Left cardiac atrium (tissue), 4 donors: Measurements from ENCODE around the gene TMEM117. TPM values are rescaled to one million over a fixed set of nuclear protein-coding genes. Genes with fewer than 3 reads are reported as not detected.

Experiments
- ATAC-seq, 2 donors: fragments of 200-7000 bp; cut with Tn5 transposase; one replicate each; pipeline ENCODE4 v1.9.1; 2020; ENCODE audit warnings: mild to moderate bottlenecking in 2 of 2, moderate library complexity in 2 of 2
- DNase-seq: peaks from one replicate; pipeline ENCODE4 v3.0.0-alpha.2; 2020
- intact Hi-C, 2 donors: fragments of 100-400 bp; cut with DNase I; formaldehyde crosslinking; loops; one replicate each; pipeline versions ENCODE4 v1.14.1 to v1.15.1; 2022 to 2023
- total RNA-seq, 2 donors: library from RNA; stranded (reverse); fragmentation: NEBNext Ultra II Directional; extraction: Animal tissue kit (Norgen Biotek cat#: 25700); gene quantifications; one replicate each; pipeline ENCODE4 v1.2.1, GENCODE V29; 2021
- donor health status: DM: no; HTN: yes; CAD: no.
- donor health status: DM: no; HTN: yes; CAD: no; lungs with severe emphysema.
- donor health status: DM: yes; HTN: yes; CAD: no.
- donor health status: Dilated cardiomyopathy.

The TMEM117 gene
- total RNA-seq, 2 donors from 2014 or later = 7.3 to 9.8 TPM

DNA sequence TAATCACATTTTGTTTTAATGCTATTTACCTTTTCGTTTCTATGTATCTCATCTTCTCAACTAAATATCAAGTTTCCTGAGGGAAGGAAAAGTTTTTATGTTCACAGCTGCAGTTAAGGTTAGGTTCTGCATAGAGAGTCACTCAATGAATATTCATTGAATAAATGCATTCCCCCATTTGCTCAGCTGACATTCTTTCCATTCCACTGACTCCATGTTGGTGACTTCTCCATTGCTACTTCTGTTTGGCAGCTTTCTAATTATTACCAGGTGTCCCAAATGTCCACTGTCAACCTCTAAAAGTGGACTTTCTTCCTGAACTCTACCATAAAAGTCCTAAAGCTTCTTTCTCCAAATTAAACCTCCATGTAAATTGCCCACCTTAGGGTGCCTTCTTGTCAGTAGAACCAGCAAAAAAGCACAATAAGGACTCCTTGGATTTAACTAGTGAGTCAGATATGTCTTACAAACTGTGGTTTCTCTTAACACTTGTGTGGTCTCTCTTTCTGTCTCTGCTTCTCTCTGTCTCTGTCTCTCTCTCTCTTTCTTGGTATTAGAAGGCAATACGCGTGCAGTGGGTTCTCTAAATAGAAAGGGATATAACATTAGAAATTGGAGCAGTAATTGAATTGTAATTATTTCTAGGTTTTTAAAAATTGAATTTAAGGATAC, 85.9 kb downstream of the TMEM117 start:
- no peak for DNase-seq
- no peak for ATAC-seq
- intact Hi-C loops = no loop called here

DNA sequence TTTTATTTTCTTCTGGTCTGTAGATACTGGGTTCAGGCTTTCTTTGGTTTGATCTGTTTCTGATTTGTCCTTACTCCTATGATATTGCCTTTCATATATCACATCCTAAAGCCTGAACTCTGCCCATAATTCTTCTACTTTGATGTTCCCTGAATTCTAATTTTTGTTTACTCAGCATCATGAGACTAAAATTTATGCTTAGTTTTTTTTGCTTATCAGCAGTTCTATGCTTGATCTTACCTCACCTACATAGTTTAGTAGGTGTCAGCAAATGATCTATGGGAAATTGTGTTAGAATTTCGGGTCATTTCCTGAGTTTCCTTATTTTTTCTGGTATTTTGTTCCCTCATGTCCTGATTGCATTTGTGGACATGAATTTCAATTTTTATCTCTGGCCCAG, 94.2 kb downstream of the TMEM117 start:
- ATAC-seq (no peak), DNase-seq (no peak)
- intact Hi-C loops = no loop called here

DNA sequence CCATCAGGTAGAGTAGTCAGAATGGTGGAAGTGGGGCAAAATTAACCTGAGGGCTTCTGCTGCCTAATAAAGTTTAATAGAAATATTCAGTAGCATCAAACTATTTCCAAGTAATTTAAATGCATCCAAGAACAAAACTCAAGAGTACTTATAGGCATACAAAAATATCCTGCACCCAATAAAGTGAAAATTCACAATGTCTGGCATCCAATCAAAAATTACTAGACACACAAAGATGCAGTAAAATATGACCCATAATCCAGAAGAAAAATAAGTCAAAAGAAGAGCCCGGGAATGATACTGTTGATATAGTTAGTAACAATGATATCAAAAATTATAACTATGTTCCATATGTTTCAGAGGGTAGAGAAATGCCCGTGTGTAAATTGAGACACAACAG, 95.3 kb downstream of the TMEM117 start:
- no peak for DNase-seq
- no peak for ATAC-seq
- intact Hi-C loops = no loop called here

DNA sequence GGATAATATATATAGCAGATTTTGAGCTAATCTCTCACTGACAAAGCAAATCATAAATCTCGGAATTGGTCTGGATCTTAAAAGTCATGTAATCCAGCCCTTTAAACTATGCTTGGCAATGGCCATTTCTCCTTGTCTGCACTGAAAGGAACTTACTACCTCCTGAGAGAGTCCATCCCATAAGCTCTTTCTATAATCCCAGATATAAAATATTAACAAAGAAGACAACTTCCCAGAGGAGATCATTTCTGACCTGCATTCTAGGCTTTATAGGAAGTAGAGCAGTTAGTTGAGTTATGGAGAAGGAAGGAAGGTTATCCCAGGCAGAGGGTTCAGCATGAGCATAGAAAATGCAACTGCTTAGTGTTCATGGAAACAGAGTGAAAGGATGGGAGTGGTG, 99.7 kb downstream of the TMEM117 start:
- intact Hi-C loops = no loop called here
- no peak for ATAC-seq
- DNase-seq = no peak

DNA sequence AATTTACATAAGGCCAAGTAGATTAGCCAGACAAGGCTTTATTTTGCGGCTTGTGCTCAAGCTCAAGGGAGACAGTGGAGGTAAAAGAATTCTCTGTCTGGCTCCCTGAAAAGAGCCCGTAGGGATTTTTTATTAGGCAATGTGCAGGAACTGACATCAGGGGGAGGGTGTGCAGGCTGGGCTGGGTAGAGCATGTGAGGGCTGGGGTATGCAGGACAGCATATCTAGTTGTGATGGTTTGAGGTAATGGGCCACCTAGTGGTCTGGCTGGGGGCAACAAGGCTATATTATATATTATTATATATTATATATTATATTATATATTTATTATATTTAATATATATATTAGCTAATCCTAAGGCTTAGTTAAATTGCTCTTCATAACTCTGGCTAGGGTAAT, 102.1 kb downstream of the TMEM117 start:
- DNase-seq (no peak), ATAC-seq (no peak)
- intact Hi-C loops = no loop called here

DNA sequence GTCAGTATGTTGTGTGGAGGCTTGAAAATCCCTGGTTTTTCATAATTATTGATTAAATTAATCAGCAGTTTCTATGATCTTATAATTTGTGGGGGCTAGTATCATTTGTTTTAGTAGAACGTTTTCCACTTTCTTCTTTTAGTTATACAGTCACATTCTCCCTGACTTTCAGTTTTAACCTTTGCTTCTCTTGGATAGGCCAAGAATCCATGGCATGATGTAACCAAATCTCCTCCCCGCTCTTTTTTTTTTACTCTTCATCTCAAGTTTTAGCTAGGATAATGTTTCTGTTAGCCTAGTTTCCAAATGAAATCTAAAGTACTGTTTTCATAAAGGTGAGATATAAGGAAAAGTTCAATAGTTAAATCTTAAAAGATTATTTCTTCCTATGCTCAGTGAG, 106.5 kb downstream of the TMEM117 start:
- intact Hi-C loops = no loop called here
- DNase-seq (no peak), ATAC-seq (no peak)

DNA sequence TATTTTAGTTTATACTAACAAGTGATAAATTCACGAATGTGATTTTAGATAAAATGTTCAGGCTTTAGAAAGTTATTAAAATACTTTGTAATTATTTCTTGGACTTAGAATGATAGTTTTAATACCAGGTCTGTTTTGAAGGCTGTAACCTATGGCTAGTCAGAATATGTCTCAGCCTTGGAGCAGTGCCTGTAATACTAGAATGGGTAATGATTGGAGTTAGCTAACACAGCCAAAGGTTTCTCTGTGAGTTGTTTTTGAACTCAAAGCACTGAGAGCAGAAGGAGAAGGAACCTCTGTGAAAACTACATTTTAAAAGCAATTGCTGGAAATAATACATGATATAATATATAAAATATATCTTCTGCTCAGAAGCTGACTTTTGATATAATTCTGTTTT, 110.1 kb downstream of the TMEM117 start:
- intact Hi-C loops = no loop called here
- ATAC-seq (no peak), DNase-seq (no peak)

DNA sequence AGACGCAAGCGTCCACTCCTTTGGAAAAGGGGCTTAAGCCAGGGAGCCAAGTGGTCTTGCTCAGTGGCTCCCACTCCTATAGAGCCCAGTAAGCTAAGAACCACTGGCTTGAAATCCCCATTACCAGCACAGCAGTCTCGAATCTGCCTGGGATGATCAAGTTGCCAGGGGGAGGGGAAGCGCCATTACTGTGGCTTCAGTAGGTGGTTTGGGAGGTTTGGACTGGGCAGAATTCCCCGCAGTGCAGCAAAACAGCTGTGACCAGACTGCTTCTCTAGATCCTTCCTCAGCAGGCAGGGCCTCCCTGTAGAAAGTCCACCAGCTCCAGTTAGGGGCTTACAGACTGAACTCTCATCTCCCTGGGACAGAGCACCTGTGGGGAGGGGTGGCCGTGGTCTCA, 115.4 kb downstream of the TMEM117 start:
- DNase-seq (no peak), ATAC-seq (no peak)
- intact Hi-C loops = no loop called here

DNA sequence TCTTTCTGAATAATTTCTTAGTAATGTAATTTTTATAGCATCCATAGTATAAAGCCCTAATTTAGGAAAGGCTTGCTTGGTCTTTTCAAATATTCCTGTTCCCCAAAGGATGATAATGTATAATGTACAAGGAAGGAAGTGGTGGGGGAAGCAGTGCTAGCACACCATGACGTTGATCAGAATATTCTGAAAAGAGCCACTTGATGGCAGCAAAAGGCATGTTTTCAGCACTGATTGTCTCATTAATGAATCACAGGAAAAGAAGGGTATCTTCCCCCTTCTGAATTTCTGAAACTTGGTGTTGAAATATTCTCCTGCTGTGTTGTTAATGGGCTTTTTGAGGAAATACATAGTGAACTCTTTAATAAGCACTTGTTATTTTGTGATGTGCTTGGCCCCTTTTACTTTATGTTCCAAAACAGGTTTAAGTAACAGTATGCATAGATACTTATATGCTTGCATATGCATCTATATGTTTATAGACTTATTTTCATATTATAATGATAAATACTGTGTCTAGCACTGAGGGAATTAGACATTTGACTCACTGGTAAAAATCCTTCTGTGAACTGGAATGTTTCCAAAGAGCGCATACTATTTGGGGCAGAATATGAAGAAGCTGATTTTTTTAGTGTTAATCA, 122.0 kb downstream of the TMEM117 start:
- no peak for DNase-seq
- intact Hi-C loops = loop anchor here in 1 of 2 donors (2.0 kb wide), 1 partner anchor 973 kb away; no protein-coding TSS in a partner anchor
- peak; percentile 61 to 77 for ATAC-seq

DNA sequence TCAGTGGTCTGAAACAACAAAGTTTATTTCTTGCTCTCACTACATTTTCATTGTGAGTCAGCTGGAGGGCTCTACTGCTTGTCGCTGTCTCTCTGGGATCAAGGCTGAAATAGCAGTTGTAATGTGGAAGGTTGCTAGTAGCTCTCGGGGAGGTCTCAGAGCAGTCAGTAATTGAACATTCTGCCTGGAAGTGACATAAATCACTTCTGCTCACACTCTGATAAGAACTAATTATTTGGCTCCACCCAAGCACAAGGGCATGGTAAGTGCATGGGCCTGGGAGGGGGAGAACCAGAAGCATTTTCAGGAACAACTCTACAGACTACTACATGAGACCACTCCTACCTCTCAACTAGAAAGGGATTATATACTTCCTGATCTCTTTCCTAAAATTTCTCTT, 128.2 kb downstream of the TMEM117 start:
- intact Hi-C loops = no loop called here
- DNase-seq (no peak), ATAC-seq (no peak)

DNA sequence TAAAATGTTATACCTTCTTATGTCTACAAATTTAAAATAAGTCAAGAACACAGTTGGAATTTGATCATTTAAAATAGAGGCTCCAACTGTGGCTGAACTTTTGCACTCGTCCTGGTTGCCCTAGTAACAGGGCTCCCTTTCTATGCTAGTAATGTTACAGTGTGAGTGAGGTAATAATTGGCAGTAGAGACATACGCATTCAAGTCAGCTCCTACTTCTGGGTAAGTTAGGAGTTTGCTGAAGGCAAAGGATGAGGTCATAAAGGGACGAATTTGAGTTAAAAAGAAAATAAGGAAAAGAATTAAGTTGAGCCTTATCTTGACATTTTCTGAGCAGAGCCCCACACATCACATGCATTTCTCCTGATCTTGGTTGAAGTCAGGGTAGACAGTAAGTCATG, 129.1 kb downstream of the TMEM117 start:
- DNase-seq (no peak), ATAC-seq (peak in 1 of 2 donors; percentile 80)
- intact Hi-C loops = no loop called here

DNA sequence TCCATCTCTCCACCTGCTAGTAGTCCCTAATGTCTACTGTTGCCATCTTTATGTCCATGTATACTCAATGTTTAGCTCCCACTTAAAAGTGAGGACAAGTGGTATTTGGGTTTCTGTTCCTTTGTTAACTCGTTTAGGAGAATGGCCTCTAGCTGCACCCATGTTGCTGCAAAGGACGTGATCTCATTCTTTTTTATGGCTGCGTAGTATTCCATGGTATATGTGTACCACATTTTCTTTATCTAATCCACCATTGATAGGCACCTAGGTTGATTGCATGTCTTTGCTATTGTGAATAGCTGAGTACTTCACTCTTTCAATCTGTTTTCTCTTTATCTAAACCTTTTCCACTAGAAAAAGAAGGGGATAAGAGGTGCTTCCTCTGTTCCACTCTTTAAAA, 130.0 kb downstream of the TMEM117 start:
- ATAC-seq (no peak), DNase-seq (no peak)
- intact Hi-C loops = no loop called here

DNA sequence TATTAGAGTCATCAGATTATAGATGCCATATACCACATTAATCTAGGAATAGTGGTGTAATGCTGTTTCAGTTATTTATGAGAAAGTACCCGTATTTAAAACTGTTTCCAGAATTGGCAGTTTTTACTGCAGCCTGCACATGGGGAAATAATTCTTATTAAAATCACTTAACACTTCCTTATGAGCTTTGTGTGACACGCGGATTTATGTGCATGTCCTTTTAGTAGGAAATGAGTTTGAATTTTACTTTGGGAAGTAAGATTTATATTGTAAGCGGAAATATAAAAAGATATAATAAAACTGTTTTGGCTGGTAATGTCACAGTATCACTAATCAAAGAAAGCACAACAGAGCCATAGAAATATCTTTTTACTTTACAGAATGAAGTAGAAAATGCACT, 132.9 kb downstream of the TMEM117 start:
- DNase-seq (no peak), ATAC-seq (no peak)
- intact Hi-C loops = no loop called here

DNA sequence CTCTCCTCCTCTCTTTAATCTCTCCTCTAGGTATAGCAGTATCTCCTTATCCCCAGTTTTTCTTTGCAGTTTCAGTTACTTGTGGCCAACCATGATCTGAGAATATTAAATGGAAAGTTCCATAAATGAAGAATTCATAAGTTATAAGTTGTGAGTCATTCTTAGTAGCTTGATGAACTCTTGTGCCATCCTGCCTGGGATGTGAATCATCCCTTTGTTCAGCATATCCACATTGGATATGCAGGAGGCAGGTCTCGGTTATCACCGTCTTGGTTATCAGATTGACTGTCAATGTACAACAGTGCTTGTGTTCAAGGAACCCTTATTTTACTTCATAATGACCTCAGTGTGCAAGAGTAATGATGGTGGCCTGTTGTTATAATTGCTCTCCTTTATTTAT, 134.0 kb downstream of the TMEM117 start:
- intact Hi-C loops = no loop called here
- peak in 1 of 2 donors; percentile 23 for ATAC-seq

DNA sequence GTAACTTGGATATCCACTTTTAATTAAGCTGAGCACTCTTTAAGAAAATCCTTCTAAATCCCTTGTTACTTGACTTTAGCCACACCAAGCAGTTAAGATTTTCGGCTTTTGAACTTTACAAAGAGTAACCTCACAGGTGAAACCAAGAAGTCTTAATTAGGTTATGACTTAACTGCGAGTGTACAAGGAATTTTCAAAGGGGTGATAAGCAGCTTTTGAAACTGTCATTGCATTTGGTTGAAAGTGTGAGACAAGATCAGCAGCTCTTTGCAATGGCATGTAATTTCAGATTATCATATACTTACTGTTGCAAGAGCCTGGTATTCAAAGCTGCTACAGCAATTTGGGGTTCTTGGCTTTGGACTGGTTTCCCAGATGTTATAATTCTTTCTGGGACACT, 137.5 kb downstream of the TMEM117 start:
- ATAC-seq (no peak), DNase-seq (no peak)
- intact Hi-C loops = no loop called here

More for the DNA sequence above, 134.0 kb downstream of the TMEM117 start:
- no peak for DNase-seq

DNA sequence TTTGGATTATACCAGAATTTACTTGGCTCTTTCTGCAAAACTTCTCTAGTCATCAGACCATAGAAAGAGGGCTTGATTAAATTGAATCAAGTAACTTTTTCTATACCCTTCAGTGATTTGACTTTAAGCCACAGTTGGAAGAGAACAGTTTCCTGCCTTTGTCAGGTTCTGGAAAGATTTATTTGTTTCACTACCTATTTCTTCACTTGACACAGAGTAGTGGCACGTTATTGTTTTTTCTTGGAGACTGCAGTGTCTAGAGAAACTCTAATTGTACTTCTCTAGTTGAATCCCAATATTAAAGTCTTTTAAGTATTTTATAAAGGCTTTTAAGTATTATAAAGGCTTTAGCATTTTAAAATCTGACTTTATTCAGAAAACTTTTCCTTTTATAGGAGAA, 138.1 kb downstream of the TMEM117 start:
- intact Hi-C loops = no loop called here
- DNase-seq = no peak
- no peak for ATAC-seq

DNA sequence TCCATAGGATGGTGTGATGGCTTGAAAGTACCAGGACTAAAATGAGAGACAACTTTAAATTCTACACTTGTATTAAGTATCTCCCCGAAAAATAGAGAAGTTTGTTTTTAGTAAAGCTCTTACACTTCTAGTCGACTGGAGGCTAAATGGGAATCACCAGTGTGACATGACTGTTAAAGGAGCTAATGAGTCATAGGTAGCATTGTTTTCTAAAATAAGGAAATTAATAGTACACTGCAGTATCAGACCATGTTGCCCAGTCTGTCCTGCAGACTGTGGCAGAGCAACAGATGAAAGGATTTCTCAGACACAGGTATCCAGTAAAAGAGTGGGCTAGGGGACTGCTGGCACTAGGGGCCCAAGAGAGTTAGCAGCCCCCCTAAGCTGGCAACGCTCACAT, 140.1 kb downstream of the TMEM117 start:
- ATAC-seq = no peak
- intact Hi-C loops = no loop called here
- DNase-seq = no peak

DNA sequence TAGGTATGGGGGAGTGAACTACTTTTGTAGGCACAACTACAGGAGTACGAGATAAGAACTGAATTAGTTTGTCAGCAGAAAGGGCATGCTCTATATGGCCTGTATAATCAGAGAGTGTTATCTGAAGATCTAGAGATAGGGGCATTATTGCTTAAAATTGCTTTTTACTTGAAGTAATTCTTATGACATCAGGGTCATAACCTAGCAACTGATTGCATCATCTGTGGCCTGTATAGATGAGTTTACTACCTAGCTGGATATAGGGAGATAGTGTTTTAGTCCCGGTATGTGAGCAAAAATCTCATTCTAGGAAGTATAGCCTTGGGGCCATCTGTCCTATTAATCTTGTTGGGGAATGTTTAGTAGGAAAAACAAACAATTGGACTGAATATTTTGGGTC, 142.7 kb downstream of the TMEM117 start:
- DNase-seq = no peak
- intact Hi-C loops = no loop called here
- no peak for ATAC-seq

DNA sequence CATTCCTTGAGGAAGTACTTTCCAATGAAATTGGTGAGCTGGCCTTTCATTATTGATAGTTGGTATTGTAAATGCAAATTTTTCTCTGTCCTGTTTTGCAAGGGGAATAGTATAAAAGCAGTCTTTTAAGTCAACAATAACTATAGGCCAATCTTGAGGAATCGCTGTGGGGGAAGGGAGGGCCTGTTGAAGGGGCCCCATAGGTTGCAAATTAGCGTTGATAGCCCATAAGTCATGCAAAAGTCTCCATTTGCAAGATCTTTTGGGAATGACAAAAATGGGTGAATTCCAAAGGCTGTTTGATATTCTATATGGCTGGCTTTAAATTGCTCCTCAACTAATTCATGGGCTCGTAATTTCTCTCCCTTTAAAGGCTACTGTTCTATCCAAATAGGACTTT, 143.6 kb downstream of the TMEM117 start:
- DNase-seq (no peak), ATAC-seq (no peak)
- intact Hi-C loops = no loop called here

DNA sequence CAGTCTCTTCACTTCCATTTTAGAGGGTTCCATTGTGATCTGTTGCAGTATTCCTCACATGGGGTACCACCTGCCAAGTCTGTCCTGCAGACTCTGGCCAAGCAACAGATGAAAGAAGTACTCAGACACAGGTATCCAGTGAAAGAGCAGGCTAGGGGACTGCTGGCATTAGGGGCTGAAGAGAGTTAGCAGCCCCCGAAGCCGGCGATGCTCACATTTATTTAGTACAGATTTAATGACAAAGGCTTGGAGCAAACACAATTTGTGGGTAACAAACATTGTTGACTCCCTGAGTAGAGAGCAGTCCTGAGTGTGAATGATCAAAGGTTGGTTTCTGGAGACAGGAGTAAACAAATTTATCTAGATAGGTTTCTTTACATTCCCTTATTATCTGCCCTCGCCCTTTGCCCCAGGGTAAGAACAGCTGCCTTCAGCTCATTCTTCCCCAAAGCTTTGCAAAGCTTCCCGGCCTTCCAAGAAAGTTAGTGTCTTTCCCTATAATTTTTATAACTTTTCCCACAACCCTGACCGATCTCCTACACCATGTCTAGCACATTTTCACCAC, 144.8 kb downstream of the TMEM117 start:
- intact Hi-C loops = no loop called here
- ATAC-seq = no peak
- no peak for DNase-seq

DNA sequence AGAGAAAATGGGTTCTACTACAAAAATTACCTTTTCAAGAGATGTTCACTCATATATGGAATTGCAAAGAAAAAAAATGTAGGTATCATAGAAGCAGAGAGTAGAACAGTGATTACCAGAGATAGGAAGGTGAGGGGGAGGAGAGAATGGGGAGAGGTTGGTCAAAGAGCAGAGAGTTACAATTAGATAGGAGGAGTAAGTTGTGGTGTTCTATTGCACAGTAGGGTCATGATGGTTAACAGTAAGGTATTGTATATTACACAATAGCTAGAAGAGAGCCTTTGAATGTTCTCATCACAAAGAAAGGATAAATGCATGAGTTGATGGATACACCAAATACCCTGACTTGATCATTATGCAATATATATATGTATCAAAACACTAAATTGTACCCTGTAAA, 145.8 kb downstream of the TMEM117 start:
- DNase-seq (no peak), ATAC-seq (no peak)
- intact Hi-C loops = no loop called here
